H1 (cell line): ENCODE results near the gene ZNF729. TPM values are rescaled to one million over a fixed set of nuclear protein-coding genes. Genes with fewer than 3 reads are reported as not detected.

Source experiments
- CTCF ChIA-PET: fragments of 300-600 bp; sonication (Branson Sonifier 250); formaldehyde crosslinking; loops from one replicate; lab custom pipeline; 2021; ENCODE audit not compliant: partially characterized antibody; lab: Charles Lee
- POLR2A ChIA-PET: fragments of 300-600 bp; sonication (Branson Sonifier 250); formaldehyde crosslinking; loops from one replicate; lab custom pipeline; 2021; ENCODE audit warnings: inconsistent platforms; ENCODE audit not compliant: partially characterized antibody; lab: Charles Lee
- DNase-seq, 2 experiments: peaks; one replicate each; pipeline versions ENCODE4 v3.0.0 to v3.0.0-alpha.2; 2010 to 2022; ENCODE audit warnings: low spot score in 2 of 2, low read depth in 1 of 2, mixed read lengths in 1 of 2
- FAIRE-seq: peaks from 2 replicates; lab custom pipeline; 2011; peaks lifted over from hg19 to GRCh38; lab: Jason Lieb, UNC
- H2AFZ ChIP-seq: 2 replicates; pipeline ENCODE4 v1.8.1; 2012; ENCODE audit warnings: low read length, inconsistent platforms
- H2AK5ac ChIP-seq: 2 replicates; pipeline ENCODE4 v1.6.1; 2013; ENCODE audit warnings: low read depth, low read length
- H2BK120ac ChIP-seq: replicated peaks from 2 replicates; pipeline ENCODE3; 2013; ENCODE audit warnings: low read depth, low read length, inconsistent platforms
- H2BK12ac ChIP-seq: 2 replicates; pipeline ENCODE4 v1.6.1; 2013; ENCODE audit warnings: low read depth, low read length
- H2BK15ac ChIP-seq: 2 replicates; pipeline ENCODE4 v1.6.1; 2013; ENCODE audit warnings: low read length
- H2BK20ac ChIP-seq: 2 replicates; pipeline ENCODE4 v1.6.1; 2013; ENCODE audit warnings: low read length
- H2BK5ac ChIP-seq: 2 replicates; pipeline ENCODE4 v1.6.1; 2013; ENCODE audit warnings: low read depth, low read length
- H3K14ac ChIP-seq: 2 replicates; pipeline ENCODE4 v1.6.1; 2013; ENCODE audit warnings: inconsistent platforms; ENCODE audit not compliant: insufficient read length
- H3K18ac ChIP-seq: 2 replicates; pipeline ENCODE4 v1.6.1; 2013; ENCODE audit warnings: low read length; ENCODE audit errors: extremely low read depth
- H3K23ac ChIP-seq: 2 replicates; pipeline ENCODE4 v1.6.1; 2013; ENCODE audit warnings: inconsistent platforms; ENCODE audit not compliant: insufficient read length
- H3K23me2 ChIP-seq: 2 replicates; pipeline ENCODE4 v1.6.1; 2013; ENCODE audit warnings: low read depth, low read length
- H3K27ac ChIP-seq: 2 replicates; pipeline ENCODE4 v1.6.1; 2011; ENCODE audit warnings: low read depth, low read length, inconsistent platforms
- H3K27me3 ChIP-seq, 4 experiments: replicated peaks in 1 of 4; 1 replicate in 1 of 4; 2 replicates in 3 of 4; pipeline versions ENCODE4 v1.6.1 to v1.8.1; 2011 to 2013; ENCODE audit warnings: low read length in 3 of 4, mild to moderate bottlenecking in 3 of 4, inconsistent platforms in 2 of 4, mixed read lengths in 2 of 4, moderate library complexity in 1 of 4; ENCODE audit not compliant: control insufficient read depth in 3 of 4, insufficient read depth in 3 of 4; ENCODE audit errors: extremely low read depth in 1 of 4
- H3K36me3 ChIP-seq, 4 experiments: 2 replicates each; pipeline versions ENCODE4 v1.6.1 to v1.8.1; 2011 to 2013; ENCODE audit warnings: mild to moderate bottlenecking in 4 of 4, low read length in 3 of 4, moderate library complexity in 2 of 4, control low read depth in 1 of 4, inconsistent platforms in 1 of 4; ENCODE audit not compliant: insufficient read depth in 4 of 4, control insufficient read depth in 2 of 4
- H3K4ac ChIP-seq: replicated peaks from 2 replicates; pipeline ENCODE3; 2013; ENCODE audit warnings: low read length, low read depth, mixed read lengths, inconsistent platforms; ENCODE audit not compliant: insufficient read length
- H3K4me1 ChIP-seq, 4 experiments: replicated peaks in 1 of 4; 1 replicate in 1 of 4; 2 replicates in 3 of 4; pipeline versions ENCODE4 v1.6.1 to v1.8.1; 2011 to 2013; ENCODE audit warnings: low read length in 3 of 4, inconsistent platforms in 2 of 4, mixed read lengths in 1 of 4; ENCODE audit not compliant: insufficient read depth in 4 of 4, control insufficient read depth in 3 of 4
- H3K4me2 ChIP-seq, 2 experiments: 2 replicates each; pipeline versions ENCODE4 v1.6.1 to v1.8.1; 2011 to 2013; ENCODE audit warnings: low read depth in 2 of 2, low read length in 2 of 2, control low read depth in 1 of 2, inconsistent platforms in 1 of 2, mild to moderate bottlenecking in 1 of 2; ENCODE audit not compliant: insufficient read depth in 1 of 2
- H3K4me3 ChIP-seq, 4 experiments: fragments of 200-600, 300-600 bp in 1 of 4; sonication (generic), shearing (Covaris generic), sonication (Bioruptor Twin) in 1 of 4; 2 replicates each; pipeline versions ENCODE4 v1.5.1 to v1.8.1; 2011 to 2016; ENCODE audit warnings: low read length in 4 of 4, low read depth in 3 of 4, control low read depth in 2 of 4, inconsistent platforms in 2 of 4, mild to moderate bottlenecking in 2 of 4, mixed read lengths in 1 of 4, moderate library complexity in 1 of 4; ENCODE audit not compliant: insufficient read depth in 2 of 4; ENCODE audit errors: extremely low read depth in 1 of 4
- H3K56ac ChIP-seq: replicated peaks from 2 replicates; pipeline ENCODE3; 2013; ENCODE audit warnings: low read depth, mild to moderate bottlenecking, mixed read lengths, low read length, inconsistent platforms; ENCODE audit not compliant: insufficient read length
- H3K79me1 ChIP-seq: 2 replicates; pipeline ENCODE4 v1.6.1; 2013; ENCODE audit warnings: low read depth, low read length, control low read depth
- H3K79me2 ChIP-seq, 2 experiments: 2 replicates each; pipeline versions ENCODE4 v1.6.1 to v1.8.1; 2012 to 2013; ENCODE audit warnings: low read length in 2 of 2, mild to moderate bottlenecking in 2 of 2, inconsistent platforms in 1 of 2; ENCODE audit not compliant: insufficient read depth in 2 of 2, control insufficient read depth in 1 of 2
- H3K9ac ChIP-seq, 4 experiments: replicated peaks in 1 of 4; 1 replicate in 1 of 4; 2 replicates in 3 of 4; pipeline versions ENCODE4 v1.6.1 to v1.8.1; 2011 to 2013; ENCODE audit warnings: low read depth in 3 of 4, low read length in 3 of 4, control low read depth in 2 of 4, mild to moderate bottlenecking in 2 of 4, moderate library complexity in 2 of 4, inconsistent platforms in 1 of 4; ENCODE audit errors: extremely low read depth in 1 of 4
- H3K9me3 ChIP-seq, 2 experiments: 2 replicates each; pipeline versions ENCODE4 v1.6.1 to v1.8.1; 2012 to 2013; ENCODE audit warnings: mild to moderate bottlenecking in 2 of 2, moderate library complexity in 2 of 2, control low read depth in 1 of 2, inconsistent platforms in 1 of 2, low read depth in 1 of 2, low read length in 1 of 2, mixed read lengths in 1 of 2; ENCODE audit not compliant: insufficient read depth in 2 of 2
- H4K20me1 ChIP-seq, 2 experiments: replicated peaks in 1 of 2; 2 replicates each; pipeline versions ENCODE3 to v1.8.1; 2011 to 2013; ENCODE audit warnings: inconsistent platforms in 2 of 2, low read length in 2 of 2, mild to moderate bottlenecking in 1 of 2; ENCODE audit not compliant: insufficient read depth in 2 of 2, control insufficient read depth in 1 of 2
- H4K5ac ChIP-seq: 2 replicates; pipeline ENCODE4 v1.6.1; 2013; ENCODE audit warnings: low read length, low read depth, mixed read lengths, inconsistent platforms; ENCODE audit not compliant: insufficient read length
- H4K8ac ChIP-seq: 2 replicates; pipeline ENCODE4 v1.8.0; 2013; ENCODE audit warnings: mild to moderate bottlenecking, moderate library complexity, low read length, inconsistent platforms; ENCODE audit not compliant: insufficient read depth; ENCODE audit errors: extremely low read depth
- H4K91ac ChIP-seq: replicated peaks from 2 replicates; pipeline ENCODE3; 2013; ENCODE audit warnings: low read length, mixed read lengths, inconsistent platforms; ENCODE audit not compliant: insufficient read length
- ATF3 ChIP-seq: IDR thresholded peaks from 2 replicates; pipeline ENCODE4 v1.6.1; 2011; ENCODE audit warnings: low read depth, mild to moderate bottlenecking, low read length; ENCODE audit not compliant: insufficient read depth
- BRCA1 ChIP-seq: IDR thresholded peaks from 2 replicates; pipeline ENCODE4 v1.6.1; 2012; ENCODE audit warnings: low read depth, low read length, improper control_type of control experiment
- CTBP2 ChIP-seq: IDR thresholded peaks from 2 replicates; pipeline ENCODE4 v1.7.0; 2011; ENCODE audit warnings: borderline replicate concordance, mild to moderate bottlenecking, moderate library complexity, mixed read lengths, low read length; ENCODE audit not compliant: insufficient read depth, insufficient read length
- SP2 ChIP-seq: IDR thresholded peaks from 2 replicates; pipeline ENCODE4 v1.6.1; 2012; ENCODE audit warnings: mild to moderate bottlenecking, low read length, inconsistent platforms
- TCF12 ChIP-seq: IDR thresholded peaks from 2 replicates; pipeline ENCODE4 v1.6.1; 2011; ENCODE audit warnings: low read depth, mild to moderate bottlenecking, low read length
- WGBS, 2 experiments: shearing (Covaris generic) in 1 of 2; methylation state at CpG; one replicate each; pipeline versions ENCODE4 v1.1.6 to v1.1.7; 2013 to 2015; ENCODE audit warnings: low lambda C conversion rate in 2 of 2, mixed read lengths in 2 of 2, inconsistent platforms in 1 of 2, low coverage in 1 of 2, missing lambda C conversion rate in 1 of 2; ENCODE audit not compliant: insufficient replicate concordance in 2 of 2, insufficient coverage in 1 of 2, insufficient read length in 1 of 2; ENCODE audit errors: extremely low coverage in 1 of 2, missing lambda C conversion rate in 1 of 2; 5-methylcytosine and 5-hydroxymethylcytosine counted together
- polyA plus RNA-seq, 7 experiments: library from polyadenylated mRNA; depleted of rRNA in 3 of 7; stranded (reverse) in 5 of 7; unstranded in 2 of 7; fragments of >200 nt in 5 of 7; fragments of 200-250 nt in 2 of 7; gene quantifications; 1 replicate in 5 of 7; 2 replicates in 1 of 7; 4 replicates in 1 of 7; pipeline versions ENCODE4 v1.2.1 to v1.2.3, GENCODE V29; 2011 to 2013; ENCODE audit warnings: missing spikeins in 2 of 7, mixed read lengths in 2 of 7
- total RNA-seq: library from RNA; stranded (reverse); fragmentation: NEBNext Ultra II Directional; extraction: Animal tissue kit (Norgen Biotek cat#: 25700); gene quantifications from 2 replicates; pipeline ENCODE4 v1.2.1, GENCODE V29; 2021
- TF ChIP-seq, protein P1 (sequence below): IDR thresholded peaks from 2 replicates; pipeline ENCODE4 v1.6.1; 2012; ENCODE audit warnings: inconsistent platforms

The ZNF729 gene
- total and polyA plus RNA-seq, 2 of the 8 experiments (the other 6 are each of a cell fraction or from before 2014, with no cell fraction given): not detected

DNA sequence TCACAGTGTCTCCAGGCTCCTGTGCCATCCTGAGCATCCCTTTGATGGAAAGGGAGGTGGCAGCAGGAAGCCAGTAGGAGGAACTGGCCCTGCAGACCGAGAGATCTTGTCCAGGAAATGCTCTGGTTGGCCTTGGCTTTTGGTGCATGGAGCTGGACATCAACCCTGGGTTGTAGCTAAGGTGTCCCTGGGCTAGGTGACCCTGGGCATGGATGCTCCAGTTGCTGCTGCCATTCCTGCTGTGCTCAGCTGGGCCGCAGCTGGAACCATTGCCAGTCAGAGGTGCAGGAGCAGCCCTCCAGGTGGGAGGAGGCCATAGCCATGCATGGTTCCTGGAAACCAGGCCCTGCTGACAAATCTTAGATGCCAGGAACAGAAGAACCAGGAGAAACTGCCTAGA lies 68.4 kb downstream of the ZNF729 start:
- Histone ChIP-seq H3K23me2 (no peaks in the 10 kb centered on the region), H3K4me2 (no peak overlapping the region), H2AK5ac (no peak overlapping the region), H3K9me3 (peaks cover 31 to 61% of the 10 kb centered on the region in 2 experiments), H3K23ac (no peak overlapping the region), H4K91ac (no peak overlapping the region), H3K4me1 (no peaks in the 10 kb centered on the region), H3K4me3 (no peak overlapping the region), H2BK15ac (no peak overlapping the region), H3K27me3 (no peaks in the 10 kb centered on the region), H3K9ac (no peak overlapping the region), H2BK5ac (no peak overlapping the region), H3K4ac (no peak overlapping the region), H4K5ac (no peak overlapping the region), H4K20me1 (no peaks in the 10 kb centered on the region), H3K79me2 (no peaks in the 10 kb centered on the region), H4K8ac (no peak overlapping the region), H2AFZ (no peak overlapping the region), H2BK120ac (no peak overlapping the region), H3K36me3 (no peaks in the 10 kb centered on the region), H2BK12ac (no peak overlapping the region), H2BK20ac (no peak overlapping the region), H3K56ac (no peak overlapping the region), H3K14ac (no peak overlapping the region), H3K27ac (no peak overlapping the region), H3K18ac (no peak overlapping the region), H3K79me1 (no peaks in the 10 kb centered on the region)
- DNase-seq: no peak
- TF ChIP-seq BRCA1 (no peak), CTBP2 (no peak), ATF3 (no peak), SP2 (no peak), TCF12 (no peak)
- TF ChIP-seq, protein P1, sequence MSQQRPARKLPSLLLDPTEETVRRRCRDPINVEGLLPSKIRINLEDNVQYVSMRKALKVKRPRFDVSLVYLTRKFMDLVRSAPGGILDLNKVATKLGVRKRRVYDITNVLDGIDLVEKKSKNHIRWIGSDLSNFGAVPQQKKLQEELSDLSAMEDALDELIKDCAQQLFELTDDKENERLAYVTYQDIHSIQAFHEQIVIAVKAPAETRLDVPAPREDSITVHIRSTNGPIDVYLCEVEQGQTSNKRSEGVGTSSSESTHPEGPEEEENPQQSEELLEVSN: no peak
- ChIA-PET POLR2A (no interaction called here), CTCF (no interaction called here)
- 85% methylated on average over 2 of the region's 2 CpGs; no CpG with 5 or more reads in 1 of the 2 experiments for WGBS, 2 experiments
- no peak for FAIRE-seq
